ENCODE results near the gene CCNI.
"Not testable (repeated sequence)": the region's sequence is repeated elsewhere in the genome, so short reads cannot be mapped to it uniquely, and the experiment has no call there.

Gene CCNI

DNA sequence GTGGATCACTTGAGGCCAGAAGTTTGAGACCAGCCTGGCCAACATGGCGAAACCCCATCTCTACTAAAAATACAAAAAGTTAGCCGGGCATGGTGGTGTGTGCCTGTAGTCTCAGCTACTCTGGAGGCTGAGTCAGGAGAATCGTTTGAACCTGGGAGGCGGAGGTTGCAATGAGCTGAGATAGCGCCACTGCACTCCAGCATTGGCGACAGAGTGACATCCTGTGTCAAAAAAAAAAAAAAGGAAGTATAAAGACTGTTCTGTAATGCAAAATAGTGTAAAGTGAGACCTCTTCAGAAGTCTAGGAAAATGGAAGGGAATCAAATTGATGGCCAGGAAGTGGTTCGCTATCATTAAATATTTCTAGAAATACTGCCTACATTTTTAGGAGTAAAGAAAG, 5.0 kb upstream of the CCNI start:
- not testable (repeated sequence) for DNase-seq

DNA sequence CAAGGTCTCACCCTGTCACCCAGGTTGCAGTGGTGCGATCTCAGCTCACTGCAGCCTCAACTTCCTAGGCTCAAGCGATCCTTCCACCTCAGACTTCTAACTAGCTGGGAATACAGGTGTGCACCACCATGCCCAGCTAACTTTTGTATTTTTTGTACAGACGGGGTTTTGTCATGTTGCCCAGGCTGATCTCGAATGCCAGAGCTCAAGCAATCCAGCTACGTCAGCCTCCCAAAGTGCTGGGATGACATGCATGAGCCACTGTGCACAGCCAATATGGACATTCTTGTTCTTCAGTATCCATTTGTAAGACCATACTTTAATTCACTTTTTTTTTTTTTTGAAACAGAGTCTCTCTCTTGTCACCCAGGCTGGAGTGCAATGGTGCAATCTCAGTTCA, 3.5 kb upstream of the CCNI start:
- DNase-seq, result no peak

DNA sequence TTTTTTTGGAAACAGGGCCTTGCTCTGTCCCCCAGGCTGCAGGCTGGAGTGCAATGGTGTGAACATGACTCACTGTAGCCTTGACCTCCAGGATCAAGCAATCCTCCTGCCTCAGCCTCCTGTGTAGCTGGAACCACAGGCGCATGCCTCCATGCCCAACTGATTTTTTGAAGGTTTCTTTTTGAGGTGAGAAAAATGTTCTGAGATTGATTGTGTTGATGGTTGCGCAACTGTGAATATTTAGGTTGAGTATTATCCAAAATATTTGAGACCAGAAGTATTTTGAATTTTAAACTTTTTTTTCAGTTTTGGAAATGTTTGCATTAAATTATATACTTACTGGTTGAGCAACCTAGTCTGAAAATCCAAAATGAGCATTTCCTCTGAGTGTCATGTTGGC, 2.6 kb upstream of the CCNI start:
- DNase-seq, result no peak

DNA sequence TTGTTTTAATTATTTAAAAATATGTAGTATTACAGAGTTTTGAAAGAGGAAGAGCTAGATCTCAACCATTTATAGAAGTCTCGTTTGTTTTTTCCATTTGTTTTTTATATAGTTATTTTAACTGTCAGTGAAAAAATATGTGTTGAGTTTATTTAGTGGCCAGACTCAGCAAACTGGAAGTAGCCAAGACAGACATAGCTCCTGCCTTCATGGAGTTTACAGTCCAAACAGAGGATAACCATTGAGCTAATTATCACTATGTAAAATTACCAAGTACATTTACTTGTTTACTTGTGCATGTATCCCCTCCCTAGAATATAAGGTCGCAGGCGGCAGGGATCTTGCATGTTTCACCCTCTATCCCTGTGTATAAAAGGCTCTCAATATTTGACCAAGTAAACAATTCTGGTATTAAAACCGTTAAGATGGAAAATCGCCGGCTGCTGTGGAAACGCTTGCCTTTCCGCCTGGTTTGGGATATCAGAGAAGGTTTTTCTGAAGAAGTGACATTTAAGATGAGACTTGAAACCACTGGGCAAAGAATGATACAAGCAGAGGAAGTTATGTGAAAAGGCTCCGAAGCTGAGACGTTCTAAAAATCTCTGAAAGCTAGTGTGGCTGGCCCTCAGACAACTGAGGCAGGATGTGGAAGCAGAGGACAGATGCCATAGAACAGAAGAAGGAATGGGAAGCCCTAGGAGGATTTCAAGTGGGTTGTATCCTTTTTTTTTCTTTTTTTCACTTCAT, 1.3 kb upstream of the CCNI start:
- no peak for DNase-seq

DNA sequence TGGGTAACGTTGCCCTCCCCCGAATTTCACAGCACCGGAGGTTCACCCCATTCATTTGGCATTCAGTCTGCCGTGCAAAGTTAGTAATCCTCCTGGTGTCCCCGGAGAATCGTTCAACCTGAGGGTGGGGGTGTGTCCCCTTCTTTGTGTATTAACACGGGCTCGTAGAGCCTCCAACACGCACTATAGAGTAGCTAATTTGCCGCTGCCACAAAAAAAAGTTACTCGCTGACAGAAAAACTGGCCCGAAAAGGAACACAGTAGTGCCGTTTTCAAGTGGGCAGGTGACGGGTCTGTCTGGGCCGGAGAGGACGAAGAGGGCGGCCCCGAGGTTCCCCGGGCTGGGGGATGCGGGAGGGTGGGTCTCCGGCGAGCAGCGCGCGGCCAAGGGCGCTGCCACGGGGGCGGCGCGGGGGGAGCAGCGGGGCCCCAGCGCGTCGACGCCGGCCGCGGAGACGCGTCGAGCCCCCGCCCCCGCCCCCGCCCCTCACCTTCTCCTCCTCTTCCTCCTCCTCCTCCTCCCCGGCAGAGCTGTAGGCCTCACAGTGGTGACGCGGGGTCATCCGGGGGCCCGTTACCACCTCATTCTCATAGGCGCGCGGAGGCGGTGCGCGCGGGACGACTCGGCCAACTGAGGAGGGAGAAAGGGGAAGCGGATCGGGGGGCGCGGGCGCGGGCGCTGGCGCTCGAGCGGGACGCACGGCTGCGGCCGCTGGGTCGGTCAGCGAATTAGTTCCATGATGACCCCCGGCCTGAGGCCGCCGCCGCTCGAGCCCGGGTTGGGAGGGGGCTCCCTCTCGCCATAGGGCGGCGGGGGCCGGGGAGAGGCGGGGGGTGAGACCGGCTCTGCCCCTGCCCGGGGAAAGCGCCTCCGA, 571 bp downstream of the CCNI start:
- DNase-seq, result no peak

DNA sequence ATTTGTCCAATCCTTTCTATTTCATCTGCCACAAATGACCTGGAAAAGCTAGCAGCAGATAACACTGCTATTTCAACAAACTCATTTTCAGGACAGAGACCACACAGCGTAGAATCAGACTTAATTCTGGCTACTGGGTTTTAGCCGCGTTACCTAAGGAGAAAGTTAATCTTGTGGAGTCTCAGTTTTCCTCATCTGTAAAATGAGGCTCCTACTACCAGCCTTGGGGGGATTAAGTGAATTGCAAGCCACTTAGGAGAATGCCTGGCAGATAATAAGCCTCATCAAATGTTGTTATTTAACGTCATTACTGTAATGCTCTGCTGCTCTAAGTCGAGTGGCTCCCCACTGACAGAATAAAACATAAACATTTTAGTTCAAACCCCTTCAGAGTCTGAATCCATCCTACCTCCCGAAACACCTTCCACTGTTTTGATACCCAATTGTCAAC, 1.4 kb downstream of the CCNI start:
- DNase-seq, result no peak

DNA sequence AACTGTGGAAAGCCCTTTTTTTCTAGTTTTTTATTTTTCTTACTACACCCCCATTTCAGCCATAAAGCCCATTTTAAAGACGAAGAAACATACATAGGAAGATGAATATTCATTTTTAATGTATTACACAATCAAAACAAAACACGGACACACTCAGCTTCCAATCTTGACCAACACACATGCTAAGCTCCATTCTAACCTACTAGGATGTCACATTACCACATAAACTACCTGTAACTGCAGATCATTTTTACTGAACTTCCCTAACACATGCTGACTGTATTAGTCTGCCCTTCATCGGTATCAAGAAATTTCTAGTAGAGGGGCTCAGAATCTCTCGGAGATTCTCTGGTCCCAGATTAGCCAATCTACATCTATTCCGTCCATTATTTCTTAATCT, 1.8 kb downstream of the CCNI start:
- no peak for DNase-seq

DNA sequence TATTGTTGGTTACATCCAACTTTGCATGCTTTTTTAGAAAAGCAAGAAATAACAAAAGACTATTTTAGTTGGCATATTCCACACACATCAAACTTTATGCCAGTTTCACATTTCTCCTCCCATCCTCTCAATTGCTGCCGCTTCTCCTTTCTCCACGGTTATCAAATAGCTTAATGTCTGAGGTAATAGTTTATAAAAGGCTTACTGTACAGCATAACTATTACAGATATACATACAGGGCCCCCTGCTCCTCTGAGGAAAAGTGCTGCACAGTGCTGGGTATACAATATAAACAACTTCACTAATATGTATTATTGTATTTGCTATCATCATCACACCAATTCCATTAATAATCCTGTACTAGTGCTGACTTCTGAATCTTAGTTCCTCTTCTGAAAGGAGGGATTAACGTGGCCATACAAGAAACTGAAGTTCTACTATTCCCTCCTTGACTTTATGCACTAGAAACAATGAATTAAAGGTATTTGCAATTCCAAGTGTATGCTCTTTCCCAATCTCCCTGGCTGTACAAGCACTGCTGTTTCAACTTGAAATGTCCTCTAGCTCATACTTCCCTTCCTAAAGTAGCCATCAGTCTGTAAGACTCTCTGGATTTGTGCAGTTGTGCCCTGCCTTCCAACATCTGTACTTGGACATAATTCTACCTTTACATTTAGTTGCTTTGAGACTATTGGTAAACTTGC, 2.5 kb downstream of the CCNI start:
- DNase-seq, result no peak

DNA sequence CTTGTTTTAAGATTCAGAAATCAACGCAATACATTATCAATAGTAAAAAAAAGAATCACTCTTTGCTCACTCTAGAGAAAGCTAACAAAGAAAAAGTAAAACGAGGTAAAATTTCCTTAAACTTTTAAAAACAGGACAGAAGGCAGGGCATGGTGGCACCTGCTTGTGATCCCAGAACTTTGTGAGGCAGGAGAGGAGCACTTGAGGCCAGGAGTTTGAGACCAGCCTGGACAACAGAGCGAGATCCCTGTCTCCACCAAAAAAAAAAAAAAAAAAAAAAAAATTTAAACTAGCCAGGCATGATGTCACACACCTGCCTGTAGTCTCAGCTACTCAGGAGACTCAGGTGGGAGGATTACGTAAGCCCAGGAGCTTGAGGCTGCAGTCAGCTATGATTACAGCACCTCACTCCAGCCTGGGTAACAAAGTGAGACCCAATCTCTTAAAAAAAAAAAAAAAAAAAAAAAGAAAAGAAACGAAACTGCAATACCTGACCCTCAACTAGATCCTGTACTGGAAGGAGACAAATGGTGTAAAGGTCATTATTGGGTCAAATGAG, 3.5 kb downstream of the CCNI start:
- no peak for DNase-seq

DNA sequence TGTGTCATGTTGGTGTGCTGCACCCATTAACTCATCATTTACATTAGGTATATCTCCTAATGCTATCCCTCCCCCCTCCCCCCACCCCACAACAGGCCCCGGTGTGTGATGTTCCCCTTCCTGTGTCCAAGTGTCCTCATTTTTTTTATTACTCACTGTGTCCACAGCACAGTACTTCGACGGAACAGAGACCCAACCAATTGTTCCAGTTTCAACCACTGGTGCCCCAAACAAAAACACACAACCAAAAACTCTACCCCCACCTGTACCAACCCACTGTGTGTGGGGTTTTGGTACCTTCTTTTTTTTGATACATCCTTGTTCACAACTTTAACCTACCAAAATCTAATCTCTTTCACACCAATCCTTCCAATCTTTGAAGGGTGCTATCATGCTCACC, 6.3 kb downstream of the CCNI start:
- not testable (repeated sequence) for DNase-seq

DNA sequence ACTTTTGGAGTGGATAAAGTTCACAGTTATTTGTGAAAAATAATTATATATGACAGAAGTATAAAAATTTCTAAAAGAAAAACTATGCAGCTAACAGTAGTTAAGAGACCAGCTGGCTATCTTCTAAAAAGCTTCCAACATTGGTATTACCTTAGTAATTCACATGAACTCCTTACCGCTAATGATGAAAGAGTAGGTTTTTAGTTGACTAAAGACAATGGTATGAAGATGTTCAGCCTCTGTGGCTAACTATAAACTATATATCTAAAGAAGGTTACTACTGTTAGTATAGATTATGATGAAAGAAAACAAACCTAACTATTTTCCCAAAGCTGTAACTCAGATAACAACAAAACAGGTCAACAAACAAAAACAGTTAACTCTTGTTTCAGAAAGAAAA, 10.4 kb downstream of the CCNI start:
- DNase-seq, result no peak

DNA sequence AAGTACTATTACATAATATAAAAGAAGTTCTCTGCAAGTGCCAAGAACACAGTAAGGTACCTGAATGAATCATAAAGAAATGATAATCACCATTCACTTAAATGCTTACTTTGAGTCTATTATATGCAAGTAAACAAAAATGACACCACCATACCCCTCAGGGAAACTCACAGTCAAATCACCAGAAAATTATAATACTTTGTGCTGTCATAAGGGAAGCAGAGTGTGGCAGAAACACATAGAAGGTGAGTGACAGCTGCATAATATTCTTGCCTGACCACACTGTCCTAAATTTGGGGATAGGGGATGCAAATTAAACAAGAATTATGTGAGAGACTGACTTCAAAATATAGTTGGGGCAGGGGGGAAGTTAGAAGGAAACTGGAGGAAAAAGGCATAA, 12.9 kb downstream of the CCNI start:
- no peak for DNase-seq

DNA sequence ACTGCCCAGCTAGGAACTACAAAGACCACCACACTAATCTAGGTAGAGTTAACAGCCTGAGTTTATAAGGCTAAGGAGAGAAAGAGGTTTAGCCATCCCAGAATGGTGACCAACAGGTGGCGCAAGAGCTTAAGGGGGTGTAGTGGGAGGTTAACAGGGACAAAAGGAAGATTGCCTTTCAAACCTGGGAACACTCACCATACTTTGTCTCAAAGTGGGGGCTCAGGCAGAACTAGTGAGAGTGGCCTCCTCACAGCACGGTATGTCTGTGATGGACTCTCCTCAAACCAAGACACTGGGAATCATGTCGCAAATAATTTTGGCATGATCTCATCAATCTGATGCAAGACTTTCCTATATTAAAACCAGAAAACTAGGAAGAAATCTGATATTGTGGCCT, 23.4 kb downstream of the CCNI start:
- no peak for DNase-seq

DNA sequence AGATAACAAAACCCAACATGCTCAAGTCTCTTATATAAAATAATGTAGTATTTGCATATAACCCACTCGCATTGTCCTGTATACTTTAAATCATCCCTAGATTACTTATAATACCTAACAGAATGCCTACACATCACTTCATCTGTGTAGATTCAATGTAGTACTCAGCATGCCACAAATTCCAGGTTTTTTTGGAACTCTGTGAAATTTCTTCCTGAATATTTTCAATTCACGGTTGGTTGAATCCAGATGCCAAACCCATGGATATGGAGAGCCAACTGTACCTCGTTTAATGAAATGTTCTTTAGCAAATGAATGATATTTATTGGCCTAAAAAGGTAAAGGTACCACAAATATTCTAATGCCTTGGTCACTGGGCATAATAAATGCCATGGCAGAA, 24.8 kb downstream of the CCNI start:
- no peak for DNase-seq

DNA sequence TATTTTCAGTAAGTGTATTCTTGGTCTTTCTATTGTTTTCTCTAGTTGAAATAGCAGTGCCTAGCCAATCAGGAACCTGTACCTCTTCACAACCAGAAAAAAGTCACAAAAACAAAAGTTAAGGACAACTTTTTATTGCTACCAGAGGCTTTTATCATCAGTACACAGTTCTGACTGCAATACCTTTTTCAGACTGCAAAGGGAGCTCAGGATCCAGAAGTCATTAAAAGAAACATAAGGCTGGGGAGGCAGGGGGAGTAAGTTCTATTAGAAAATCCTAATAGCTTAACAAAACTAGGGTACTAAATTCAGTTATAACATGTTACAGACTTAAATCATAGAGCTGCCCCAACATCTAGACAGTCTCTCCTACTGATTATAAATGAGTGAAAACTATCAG, 28.8 kb downstream of the CCNI start:
- no peak for DNase-seq

DNA sequence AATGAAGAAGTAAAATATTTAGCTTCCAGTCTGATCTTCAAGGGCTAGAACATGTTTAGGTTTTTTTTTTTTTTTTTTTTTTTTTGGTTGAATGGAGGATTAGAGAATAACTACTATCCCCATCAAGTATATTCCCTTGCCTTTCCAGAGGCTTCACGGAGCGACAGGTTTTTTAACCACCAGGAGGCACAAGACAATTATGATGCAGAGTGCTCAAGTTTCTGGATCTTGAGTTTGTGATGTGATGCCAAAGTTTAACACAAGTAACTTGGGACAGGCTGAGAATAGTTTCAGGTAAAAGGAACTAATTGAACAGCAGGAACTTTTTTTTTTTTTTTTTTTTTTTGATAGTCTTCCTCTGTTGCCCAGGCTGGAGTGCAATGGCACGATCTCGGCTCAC, 30.3 kb downstream of the CCNI start:
- DNase-seq, result no peak

DNA sequence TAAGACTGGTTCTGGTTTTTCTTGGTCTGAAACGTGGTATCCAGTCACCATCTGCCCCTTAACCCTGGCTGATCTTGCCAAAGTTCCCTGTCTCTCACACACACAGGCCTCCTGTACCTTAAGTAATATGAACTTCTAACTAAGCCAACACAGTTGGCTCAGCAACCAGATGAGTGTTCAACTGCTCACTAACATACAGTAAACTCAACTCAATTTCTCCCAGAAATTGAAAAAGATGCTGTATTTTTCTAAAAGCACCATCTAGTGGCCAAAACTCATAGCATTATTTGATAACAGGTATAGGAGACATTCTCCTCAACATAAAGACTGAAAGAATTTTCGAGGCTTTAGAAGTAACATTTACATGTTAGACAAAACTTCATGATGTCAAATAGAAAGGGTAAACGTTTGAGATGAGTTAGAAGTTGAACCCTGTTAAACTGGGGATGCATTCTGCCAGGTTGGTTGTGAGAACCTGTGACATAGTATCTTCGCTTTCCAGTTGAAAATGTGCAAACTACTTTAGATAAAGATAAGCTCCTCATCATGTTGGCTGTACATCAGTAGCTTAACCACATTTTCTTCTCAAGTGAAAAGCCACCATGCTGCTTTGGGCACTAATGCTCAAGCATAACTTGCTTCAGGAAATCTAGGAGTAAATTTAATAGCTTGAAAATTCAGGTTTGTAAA, 31.2 kb downstream of the CCNI start:
- no peak for DNase-seq

DNA sequence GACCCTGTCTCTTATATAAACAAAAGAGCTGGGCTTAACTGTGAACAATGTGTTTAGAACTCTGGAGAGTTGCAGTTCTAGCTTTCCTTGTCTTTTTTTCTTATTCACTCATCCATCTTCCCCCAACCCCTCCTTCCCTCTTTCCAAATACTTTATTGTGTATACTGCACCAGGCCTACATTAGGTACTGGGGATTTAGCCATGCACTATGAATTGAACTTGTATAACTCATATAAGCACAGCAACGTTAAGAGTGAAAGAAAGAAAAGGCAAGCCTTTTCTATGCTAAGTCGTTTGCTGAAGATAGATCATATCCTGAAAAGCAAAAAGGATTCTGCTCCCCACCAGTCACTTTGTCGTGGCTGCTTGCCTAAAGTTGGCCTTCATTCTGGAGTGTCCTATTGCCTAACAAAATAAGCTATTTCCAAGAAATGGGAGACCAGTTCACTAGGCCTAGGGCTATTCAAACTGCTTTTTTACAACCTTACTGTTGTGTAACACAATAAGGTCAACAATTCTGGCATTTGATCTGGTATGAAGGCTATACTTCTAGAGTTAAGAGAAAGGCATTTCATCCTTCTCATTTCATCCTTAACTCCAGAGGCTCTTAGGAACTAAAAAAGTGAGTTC, 32.2 kb downstream of the CCNI start:
- DNase-seq, result no peak

DNA sequence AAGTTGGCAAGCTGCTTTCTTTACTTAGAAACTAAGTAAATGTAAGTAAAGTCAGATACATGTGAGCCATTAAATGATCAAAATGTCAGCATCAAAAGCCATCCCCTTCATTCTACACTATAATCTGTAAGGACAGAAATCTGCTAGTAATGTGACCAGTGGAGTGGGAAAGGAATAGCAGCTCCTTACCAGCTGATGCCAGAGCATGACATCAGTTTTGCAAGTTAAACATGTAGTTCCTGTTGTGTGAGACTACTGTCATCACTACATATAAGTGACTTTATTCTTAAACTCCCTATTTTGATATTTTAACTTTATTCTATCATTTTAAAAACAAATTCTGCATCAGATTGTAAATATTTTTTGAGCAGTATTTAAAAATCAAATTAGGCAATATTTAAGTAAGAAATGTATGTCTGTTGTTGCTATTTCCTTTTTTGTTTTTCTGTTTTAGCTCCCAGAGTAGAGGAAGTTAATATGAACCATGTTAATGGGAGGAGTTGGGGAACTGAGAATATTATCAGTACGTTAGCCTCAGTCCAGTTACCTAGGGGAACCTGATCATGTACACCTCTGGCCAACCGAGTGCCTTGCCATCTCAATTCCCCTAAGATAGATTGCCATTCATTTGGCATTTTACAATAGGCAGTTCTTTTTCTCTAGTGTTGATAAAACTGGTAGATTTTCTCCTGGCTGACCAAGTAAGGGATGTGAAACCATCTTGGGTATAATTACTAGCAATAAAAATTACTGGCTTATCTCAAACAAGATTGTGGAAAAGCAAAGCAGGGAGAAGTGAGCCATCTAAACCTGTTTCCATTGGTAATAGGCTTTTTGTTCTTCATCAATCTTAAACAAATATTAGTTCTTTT, 34.7 kb downstream of the CCNI start:
- no peak for DNase-seq

DNA sequence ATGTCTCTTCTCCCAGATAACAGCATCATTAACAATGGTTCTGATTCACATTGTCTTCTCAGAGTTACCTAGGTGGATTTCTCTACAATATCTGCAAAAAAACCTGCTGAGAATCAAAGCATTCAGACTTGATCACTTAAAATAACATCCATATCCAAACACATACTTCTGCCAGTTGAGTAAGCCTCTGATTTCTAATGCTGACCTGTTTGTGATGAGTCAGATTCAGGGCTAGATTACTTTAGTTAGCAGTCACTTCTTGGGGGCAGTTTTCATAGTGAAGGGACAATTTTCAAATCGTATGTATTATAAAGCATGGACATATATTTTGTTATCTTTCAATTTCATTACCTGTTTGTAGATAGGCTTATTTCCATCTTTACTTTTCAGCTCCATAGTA, 35.5 kb downstream of the CCNI start:
- no peak for DNase-seq

DNA sequence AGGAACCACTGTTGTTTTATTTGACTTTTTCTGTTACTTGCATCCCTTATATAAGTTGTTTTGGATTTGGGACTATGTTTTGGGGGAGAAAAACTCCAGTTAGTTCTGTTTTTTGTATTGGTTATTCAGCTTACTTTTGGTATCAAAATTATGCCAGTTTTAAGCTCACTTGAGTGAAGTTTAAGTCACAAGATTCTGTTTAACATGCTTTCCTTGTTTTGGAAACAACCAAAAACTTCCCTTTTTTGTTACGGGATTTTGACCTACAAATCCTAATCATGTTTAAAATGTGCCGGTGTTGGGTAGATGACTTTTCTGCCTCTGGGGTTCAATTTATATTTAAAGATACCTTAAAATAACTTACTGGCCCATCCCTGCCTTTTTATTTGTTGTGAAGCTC, 36.0 kb downstream of the CCNI start:
- no peak for DNase-seq
